ENCODE results near the gene AGBL5.
A peak's percentile ranks its signal among the peaks of the same experiment; 100 is the strongest.
"Not testable (repeated sequence)": the region's sequence is repeated elsewhere in the genome, so short reads cannot be mapped to it uniquely, and the experiment has no call there.

AGBL5 gene

GRCh38 chr2:27071277-27071989, 20.0 kb downstream of the AGBL5 start, which contains the start of gene OST4:
OST4 (minus strand) TSS chr2:27071654.
- DNase-seq (ENCODE audit: low read depth in 2 of 2) = peak; percentile 92 to 95
- TF ChIP-seq CTCF (IDR thresholded peaks at IDR 0.05; ENCODE audit: low read depth, low read length) = no peak
- peak within 1 kb of the TSS; percentile 96 to 100 for H3K4me3 ChIP-seq (replicated peaks in 1 of 2; ENCODE audit: low read depth in 2 of 2, low read length in 2 of 2)

- H3K4me3 ChIP-seq (replicated peaks in 1 of 2; ENCODE audit: low read depth in 2 of 2, low read length in 2 of 2) = peak overlapping the region; percentile 54 to 57
- DNase-seq (ENCODE audit: low read depth in 2 of 2) = peak; percentile 49 to 93
- TF ChIP-seq CTCF (IDR thresholded peaks at IDR 0.05; ENCODE audit: low read depth, low read length) = no peak
Observed at GRCh38 chr2:27071990-27072830, 20.7 kb downstream of the AGBL5 start.

GRCh38 chr2:27072920-27073319, 21.5 kb downstream of the AGBL5 start:
- H3K4me3 ChIP-seq (replicated peaks in 1 of 2; ENCODE audit: low read depth in 2 of 2, low read length in 2 of 2) = no peak overlapping the region
- TF ChIP-seq CTCF (IDR thresholded peaks at IDR 0.05; ENCODE audit: low read depth, low read length) = no peak
- DNase-seq (ENCODE audit: low read depth in 2 of 2) = peak; percentile 60 to 65

GRCh38 chr2:27073782-27074181, 22.3 kb downstream of the AGBL5 start:
- no peak for TF ChIP-seq CTCF (IDR thresholded peaks at IDR 0.05; ENCODE audit: low read depth, low read length)
- H3K4me3 ChIP-seq (replicated peaks in 1 of 2; ENCODE audit: low read depth in 2 of 2, low read length in 2 of 2) = no peak overlapping the region
- DNase-seq (ENCODE audit: low read depth in 2 of 2) = peak in 1 of 2 donors; percentile 36

GRCh38 chr2:27074738-27075565, 23.5 kb downstream of the AGBL5 start:
- no peak overlapping the region for H3K4me3 ChIP-seq (replicated peaks in 1 of 2; ENCODE audit: low read depth in 2 of 2, low read length in 2 of 2)
- peak; percentile 48 to 69 for DNase-seq (ENCODE audit: low read depth in 2 of 2)
- no peak for TF ChIP-seq CTCF (IDR thresholded peaks at IDR 0.05; ENCODE audit: low read depth, low read length)

GRCh38 chr2:27075566-27075871, 24.1 kb downstream of the AGBL5 start:
- H3K4me3 ChIP-seq (replicated peaks in 1 of 2; ENCODE audit: low read depth in 2 of 2, low read length in 2 of 2); DNase-seq (ENCODE audit: low read depth in 2 of 2): not testable (repeated sequence)

GRCh38 chr2:27076323-27076722, 24.9 kb downstream of the AGBL5 start:
- H3K4me3 ChIP-seq (replicated peaks in 1 of 2; ENCODE audit: low read depth in 2 of 2, low read length in 2 of 2) = no peak overlapping the region
- no peak for TF ChIP-seq CTCF (IDR thresholded peaks at IDR 0.05; ENCODE audit: low read depth, low read length)
- DNase-seq (ENCODE audit: low read depth in 2 of 2) = no peak
